IPS-18a (cell line): Measurements from ENCODE around the gene RASSF3.

Source experiments
- H3K27ac ChIP-seq: one replicate; pipeline ENCODE4 v1.5.1; 2013; ENCODE audit warnings: low read length
- H3K27me3 ChIP-seq: one replicate; pipeline ENCODE4 v1.6.1; 2013; ENCODE audit warnings: mild to moderate bottlenecking, low read length; ENCODE audit not compliant: control insufficient read depth, insufficient read depth
- H3K36me3 ChIP-seq: one replicate; pipeline ENCODE4 v1.6.1; 2013; ENCODE audit warnings: low read depth, low read length; ENCODE audit not compliant: control insufficient read depth
- H3K4me1 ChIP-seq: one replicate; pipeline ENCODE4 v1.6.1; 2013; ENCODE audit warnings: low read depth, low read length; ENCODE audit not compliant: control insufficient read depth
- H3K4me3 ChIP-seq: one replicate; pipeline ENCODE4 v1.5.1; 2013; ENCODE audit warnings: low read length
- H3K9ac ChIP-seq: one replicate; pipeline ENCODE4 v1.6.1; 2013; ENCODE audit warnings: mild to moderate bottlenecking, low read length, moderate library complexity
- H3K9me3 ChIP-seq: one replicate; pipeline ENCODE4 v1.6.1; 2013; ENCODE audit warnings: low read depth, low read length; ENCODE audit not compliant: control insufficient read depth

RASSF3 gene

DNA sequence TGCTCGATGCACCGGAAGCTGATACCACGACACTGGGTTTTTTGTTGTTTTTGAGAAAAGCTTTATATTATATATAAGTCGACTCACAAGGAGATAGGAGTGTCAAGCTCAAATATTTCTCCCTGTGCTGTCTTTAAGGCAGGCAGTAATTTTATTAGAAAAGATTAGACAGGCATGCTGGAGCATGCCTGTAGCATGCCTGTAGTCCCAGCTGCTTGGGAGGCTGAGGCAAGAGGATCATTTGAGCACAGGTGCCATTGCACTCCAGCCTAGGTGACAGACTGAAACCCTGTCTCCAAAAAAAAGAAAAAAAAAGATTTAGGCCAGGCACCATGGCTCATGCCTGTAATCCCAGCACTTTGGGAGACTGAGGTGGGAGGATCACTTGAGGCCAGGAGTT lies 97.1 kb downstream of the RASSF3 start:
- H3K36me3 ChIP-seq = no peaks in the 10 kb centered on the region
- H3K27me3 ChIP-seq = no peaks in the 10 kb centered on the region
- no peak overlapping the region for H3K4me3 ChIP-seq
- no peak overlapping the region for H3K9ac ChIP-seq
- no peaks in the 10 kb centered on the region for H3K9me3 ChIP-seq
- H3K4me1 ChIP-seq = no peaks in the 10 kb centered on the region
- no peak overlapping the region for H3K27ac ChIP-seq

DNA sequence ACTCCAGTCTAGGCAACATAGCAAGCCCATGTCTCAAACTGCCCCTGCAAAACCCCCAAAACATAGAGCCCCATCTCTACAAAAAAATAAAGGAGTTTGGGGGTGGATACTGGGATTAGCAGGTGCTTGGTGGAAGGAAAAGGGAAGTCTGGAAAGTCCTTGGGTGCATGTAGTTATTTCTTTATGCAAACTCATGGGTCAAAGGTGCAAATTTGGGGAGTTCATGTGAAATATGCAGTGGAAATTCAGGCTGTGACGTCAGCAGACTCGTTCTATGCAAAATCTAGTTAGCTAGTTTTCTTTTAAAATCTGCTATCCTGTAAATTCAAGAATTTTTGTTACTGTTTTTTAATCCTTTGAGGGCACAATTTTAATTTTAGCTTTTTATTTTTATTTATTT lies 97.6 kb downstream of the RASSF3 start:
- Histone ChIP-seq H3K36me3 (no peaks in the 10 kb centered on the region), H3K27me3 (no peaks in the 10 kb centered on the region), H3K9ac (no peak overlapping the region), H3K4me3 (no peak overlapping the region), H3K27ac (no peak overlapping the region), H3K4me1 (no peaks in the 10 kb centered on the region), H3K9me3 (no peaks in the 10 kb centered on the region)

DNA sequence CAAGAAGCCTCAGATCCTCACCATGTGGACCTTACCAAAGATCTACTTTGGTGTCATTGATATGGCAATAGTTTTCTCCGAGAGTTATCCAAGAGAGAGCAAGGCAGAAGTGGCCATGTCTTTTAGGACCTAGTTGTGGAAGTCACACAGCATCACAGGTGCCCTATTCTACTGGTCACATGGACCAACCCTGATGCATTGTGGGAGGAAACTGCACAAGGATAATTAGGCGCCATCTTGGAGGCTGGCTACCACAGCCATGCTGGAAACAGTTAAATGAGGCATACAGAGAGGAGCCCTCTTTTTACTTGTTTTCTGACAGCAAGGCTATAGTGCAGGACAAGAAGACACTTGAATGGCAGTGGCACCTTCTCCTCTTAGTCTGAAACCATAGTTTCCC lies 99.1 kb downstream of the RASSF3 start:
- Histone ChIP-seq H3K9me3 (no peaks in the 10 kb centered on the region), H3K27ac (no peak overlapping the region), H3K4me3 (no peak overlapping the region), H3K27me3 (no peaks in the 10 kb centered on the region), H3K9ac (no peak overlapping the region), H3K36me3 (peaks cover 4% of the 10 kb centered on the region), H3K4me1 (no peaks in the 10 kb centered on the region)

- H3K9ac ChIP-seq = no peak overlapping the region
- no peaks in the 10 kb centered on the region for H3K4me1 ChIP-seq
- H3K36me3 ChIP-seq = peaks cover 26% of the 10 kb centered on the region
- no peak overlapping the region for H3K4me3 ChIP-seq
- no peaks in the 10 kb centered on the region for H3K9me3 ChIP-seq
- no peaks in the 10 kb centered on the region for H3K27me3 ChIP-seq
- H3K27ac ChIP-seq = no peak overlapping the region
These were observed 103.1 kb downstream of the RASSF3 start for GRCh38 chr12:64713376-64713775.

- Histone ChIP-seq H3K9ac (no peak overlapping the region), H3K9me3 (no peaks in the 10 kb centered on the region), H3K27ac (no peak overlapping the region), H3K4me1 (no peaks in the 10 kb centered on the region), H3K4me3 (no peak overlapping the region), H3K27me3 (no peaks in the 10 kb centered on the region), H3K36me3 (peaks cover 29% of the 10 kb centered on the region)
These were observed 104.3 kb downstream of the RASSF3 start for GRCh38 chr12:64714551-64714968.

DNA sequence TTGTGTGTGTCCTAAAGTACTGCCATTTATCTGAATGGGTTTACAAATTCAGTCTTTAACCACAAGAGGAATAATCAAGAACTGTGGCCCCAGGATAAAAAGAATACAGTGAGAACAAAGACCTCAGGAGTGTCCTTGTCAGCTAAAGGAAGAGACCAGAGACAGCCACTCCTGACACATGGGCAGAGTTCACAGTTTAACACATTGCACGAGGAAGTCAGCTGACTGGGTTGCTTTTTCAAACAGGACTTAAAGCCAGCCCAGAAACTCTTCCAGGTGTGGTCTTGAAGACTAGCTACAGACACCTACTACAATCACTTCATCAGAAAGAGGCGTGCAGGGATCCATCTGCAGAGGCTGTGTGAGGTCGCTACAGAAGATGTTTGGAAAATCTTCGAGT lies 106.1 kb downstream of the RASSF3 start:
- H3K36me3 ChIP-seq = peaks cover 43% of the 10 kb centered on the region
- H3K4me1 ChIP-seq = no peaks in the 10 kb centered on the region
- H3K27ac ChIP-seq = no peak overlapping the region
- no peaks in the 10 kb centered on the region for H3K9me3 ChIP-seq
- H3K27me3 ChIP-seq = no peaks in the 10 kb centered on the region
- H3K4me3 ChIP-seq = no peak overlapping the region
- no peak overlapping the region for H3K9ac ChIP-seq

GRCh38 chr12:64716839-64717455 lies 106.7 kb downstream of the RASSF3 start:
- Histone ChIP-seq H3K27ac (no peak overlapping the region), H3K27me3 (no peaks in the 10 kb centered on the region), H3K4me1 (no peaks in the 10 kb centered on the region), H3K4me3 (no peak overlapping the region), H3K9ac (no peak overlapping the region), H3K36me3 (peaks cover 47% of the 10 kb centered on the region), H3K9me3 (no peaks in the 10 kb centered on the region)

GRCh38 chr12:64718649-64719048 lies 108.4 kb downstream of the RASSF3 start:
- Histone ChIP-seq H3K4me1 (no peaks in the 10 kb centered on the region), H3K9me3 (no peaks in the 10 kb centered on the region), H3K9ac (no peak overlapping the region), H3K36me3 (peaks cover 60% of the 10 kb centered on the region), H3K27me3 (no peaks in the 10 kb centered on the region), H3K4me3 (no peak overlapping the region), H3K27ac (no peak overlapping the region)

DNA sequence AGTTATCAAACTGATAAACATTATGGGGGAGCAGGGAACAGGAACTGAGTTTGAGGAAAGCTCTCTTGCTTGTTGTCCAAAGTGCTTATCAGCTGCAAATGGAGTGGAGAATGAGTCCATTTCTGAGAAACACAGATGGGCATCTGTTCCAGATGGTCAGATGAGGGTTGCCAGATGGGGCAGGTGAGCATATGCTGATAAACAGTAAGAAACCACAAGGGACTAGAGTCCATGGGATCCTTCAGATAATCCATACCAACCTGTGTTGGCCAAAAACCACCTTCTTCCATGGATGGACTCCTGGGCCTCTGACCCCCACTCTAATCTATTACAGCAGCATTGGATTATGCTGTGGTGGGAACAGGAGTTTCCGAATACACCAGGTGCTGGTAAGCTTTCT lies 110.6 kb downstream of the RASSF3 start:
- Histone ChIP-seq H3K36me3 (peaks cover 47% of the 10 kb centered on the region), H3K4me3 (no peak overlapping the region), H3K27ac (no peak overlapping the region), H3K9ac (no peak overlapping the region), H3K4me1 (no peaks in the 10 kb centered on the region), H3K27me3 (no peaks in the 10 kb centered on the region), H3K9me3 (no peaks in the 10 kb centered on the region)

DNA sequence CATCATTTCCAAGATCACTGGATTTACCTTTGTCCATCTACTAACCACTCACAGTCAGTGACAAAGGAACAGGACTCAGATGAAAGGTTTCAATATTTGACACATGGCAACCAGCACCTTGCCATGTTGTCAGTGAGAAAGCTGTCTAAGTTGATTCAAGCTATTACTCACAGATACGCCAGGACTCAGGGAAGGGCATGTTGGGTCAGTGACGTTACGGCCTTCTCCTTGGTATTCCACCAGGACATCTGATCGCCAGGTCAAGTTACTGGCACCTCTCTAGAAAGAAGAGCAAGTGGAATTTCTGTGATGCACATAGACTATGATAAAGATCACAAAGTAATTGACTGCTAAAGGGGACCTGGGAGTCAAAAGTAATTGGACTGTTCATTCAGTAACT lies 112.5 kb downstream of the RASSF3 start:
- no peak overlapping the region for H3K4me3 ChIP-seq
- no peaks in the 10 kb centered on the region for H3K27me3 ChIP-seq
- H3K9me3 ChIP-seq = no peaks in the 10 kb centered on the region
- H3K27ac ChIP-seq = no peak overlapping the region
- H3K4me1 ChIP-seq = no peaks in the 10 kb centered on the region
- H3K9ac ChIP-seq = no peak overlapping the region
- peaks cover 34% of the 10 kb centered on the region for H3K36me3 ChIP-seq

DNA sequence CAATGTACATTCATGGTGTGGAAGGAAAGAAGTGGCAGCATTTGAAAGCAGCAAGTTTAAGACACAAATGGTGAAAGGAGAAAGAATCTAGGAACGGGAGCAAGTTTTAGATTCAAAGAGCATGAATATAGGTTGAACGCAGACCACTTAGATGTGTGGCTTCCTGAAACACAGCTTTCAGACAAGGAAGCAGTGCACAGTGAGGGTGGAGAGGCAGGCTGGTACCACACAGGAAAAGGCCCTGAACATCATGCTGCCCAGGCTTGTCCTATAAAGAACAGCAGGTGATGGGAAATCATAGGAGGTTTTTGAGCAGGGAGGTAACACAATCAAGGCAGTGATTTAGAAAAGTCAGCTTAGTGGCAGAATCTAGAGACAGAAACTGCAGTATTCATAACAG lies 113.3 kb downstream of the RASSF3 start:
- no peaks in the 10 kb centered on the region for H3K27me3 ChIP-seq
- H3K4me3 ChIP-seq = no peak overlapping the region
- H3K9me3 ChIP-seq = no peaks in the 10 kb centered on the region
- H3K36me3 ChIP-seq = peaks cover 40% of the 10 kb centered on the region
- H3K9ac ChIP-seq = no peak overlapping the region
- no peak overlapping the region for H3K27ac ChIP-seq
- no peaks in the 10 kb centered on the region for H3K4me1 ChIP-seq

DNA sequence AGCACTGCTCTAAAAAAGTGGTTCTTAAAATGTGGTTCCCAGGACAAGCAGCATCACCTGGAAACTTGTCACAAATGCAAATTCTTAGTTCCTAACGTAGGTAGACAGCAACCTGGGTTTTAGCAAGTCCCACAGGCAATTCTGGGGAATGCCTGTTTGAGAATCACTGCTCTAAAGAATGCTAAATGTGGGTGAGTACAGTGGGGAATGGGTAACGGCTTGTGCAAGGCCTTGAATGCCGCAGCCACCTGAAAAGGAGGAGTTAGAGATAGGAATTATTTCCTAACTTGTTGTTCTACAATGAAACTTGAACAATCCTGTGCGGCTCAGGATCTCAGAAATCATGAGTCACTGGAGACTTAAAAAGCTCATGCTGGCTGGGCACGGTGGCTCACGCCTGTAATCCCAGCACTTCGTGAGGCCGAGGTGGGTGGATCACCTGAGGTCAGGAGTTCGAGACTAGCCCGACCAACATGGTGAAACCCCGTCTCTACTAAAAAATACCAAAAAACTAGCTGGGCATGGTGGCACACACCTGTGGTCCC lies 114.0 kb downstream of the RASSF3 start:
- Histone ChIP-seq H3K27ac (no peak overlapping the region), H3K9ac (no peak overlapping the region), H3K36me3 (peaks cover 38% of the 10 kb centered on the region), H3K27me3 (no peaks in the 10 kb centered on the region), H3K4me1 (no peaks in the 10 kb centered on the region), H3K4me3 (no peak overlapping the region), H3K9me3 (no peaks in the 10 kb centered on the region)
